WTC11 (cell line): ENCODE measurements around the gene CNTNAP2.

ENCODE experiments used
- CREB1 ChIP-seq: sonication (generic); formaldehyde crosslinking; IDR thresholded peaks from 2 replicates; pipeline ENCODE4 v1.8.0; 2023; ENCODE audit warnings: mild to moderate bottlenecking, missing genetic modification reagents
- ESRRA ChIP-seq: sonication (generic); formaldehyde crosslinking; IDR thresholded peaks from 2 replicates; pipeline ENCODE4 v1.8.1; 2022; ENCODE audit warnings: mild to moderate bottlenecking, missing genetic modification reagents, borderline replicate concordance
- FOXJ3 ChIP-seq: sonication (generic); formaldehyde crosslinking; IDR thresholded peaks from 2 replicates; pipeline ENCODE4 v1.9.0; 2021; ENCODE audit warnings: missing genetic modification reagents, mild to moderate bottlenecking, borderline replicate concordance
- FOXK1 ChIP-seq: sonication (generic); formaldehyde crosslinking; IDR thresholded peaks from 2 replicates; pipeline ENCODE4 v1.8.0; 2022; ENCODE audit warnings: mild to moderate bottlenecking, moderate library complexity, missing genetic modification reagents
- JUN ChIP-seq: sonication (generic); formaldehyde crosslinking; IDR thresholded peaks from 2 replicates; pipeline ENCODE4 v1.8.0; 2023; ENCODE audit warnings: mild to moderate bottlenecking, missing genetic modification reagents
- MXD4 ChIP-seq: fragments of 250-450 bp; sonication (Bioruptor Pico); IDR thresholded peaks from 2 replicates; pipeline ENCODE4 v1.8.0; 2021; ENCODE audit warnings: mild to moderate bottlenecking, moderate library complexity, borderline replicate concordance
- NR2C2 ChIP-seq: sonication (generic); formaldehyde crosslinking; IDR thresholded peaks from 2 replicates; pipeline ENCODE4 v1.8.0; 2022; ENCODE audit warnings: mild to moderate bottlenecking, missing genetic modification reagents
- ZNF232 ChIP-seq: sonication (generic); formaldehyde crosslinking; IDR thresholded peaks from 2 replicates; pipeline ENCODE4 v1.8.0; 2022; ENCODE audit warnings: mild to moderate bottlenecking, missing genetic modification reagents
- TF ChIP-seq, protein P1 (sequence below): fragments of 200-600 bp; IDR thresholded peaks from 2 replicates; pipeline ENCODE4 v1.8.0; 2022; ENCODE audit warnings: antibody characterized with exemption
- TF ChIP-seq, protein P2 (sequence below): sonication (generic); formaldehyde crosslinking; IDR thresholded peaks from 2 replicates; pipeline ENCODE4 v1.8.1; 2022; ENCODE audit warnings: low read depth, mild to moderate bottlenecking, moderate library complexity, missing genetic modification reagents, borderline replicate concordance
- TF ChIP-seq, protein P3 (sequence below): fragments of 250-450 bp; sonication (Bioruptor Pico); IDR thresholded peaks from 2 replicates; pipeline ENCODE4 v2.1.2; 2022; ENCODE audit warnings: mild to moderate bottlenecking, moderate library complexity
- TF ChIP-seq, protein P4 (sequence below): sonication (generic); formaldehyde crosslinking; IDR thresholded peaks from 2 replicates; pipeline ENCODE4 v1.8.0; 2022; ENCODE audit warnings: mild to moderate bottlenecking, missing genetic modification reagents

DNA sequence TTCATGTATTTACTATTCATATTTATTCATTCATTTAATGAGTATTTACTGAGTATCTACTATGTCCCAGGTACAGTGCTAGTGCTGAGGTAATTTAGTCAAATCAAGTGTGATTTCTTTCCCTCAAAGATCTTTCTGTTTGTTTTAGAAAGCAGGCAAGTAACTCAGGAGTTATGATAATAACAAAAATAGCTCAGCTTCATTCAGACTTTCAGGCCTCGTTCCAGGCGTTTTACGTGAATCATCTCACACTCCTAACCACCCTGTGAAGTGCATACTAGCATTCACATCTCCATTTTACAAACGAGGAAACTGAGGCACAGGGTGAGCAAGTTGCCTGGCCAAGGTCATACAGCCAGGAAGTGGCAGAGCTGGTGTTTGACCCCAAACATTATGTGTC, 2005.2 kb downstream of the CNTNAP2 start:
- TF ChIP-seq, protein P1, sequence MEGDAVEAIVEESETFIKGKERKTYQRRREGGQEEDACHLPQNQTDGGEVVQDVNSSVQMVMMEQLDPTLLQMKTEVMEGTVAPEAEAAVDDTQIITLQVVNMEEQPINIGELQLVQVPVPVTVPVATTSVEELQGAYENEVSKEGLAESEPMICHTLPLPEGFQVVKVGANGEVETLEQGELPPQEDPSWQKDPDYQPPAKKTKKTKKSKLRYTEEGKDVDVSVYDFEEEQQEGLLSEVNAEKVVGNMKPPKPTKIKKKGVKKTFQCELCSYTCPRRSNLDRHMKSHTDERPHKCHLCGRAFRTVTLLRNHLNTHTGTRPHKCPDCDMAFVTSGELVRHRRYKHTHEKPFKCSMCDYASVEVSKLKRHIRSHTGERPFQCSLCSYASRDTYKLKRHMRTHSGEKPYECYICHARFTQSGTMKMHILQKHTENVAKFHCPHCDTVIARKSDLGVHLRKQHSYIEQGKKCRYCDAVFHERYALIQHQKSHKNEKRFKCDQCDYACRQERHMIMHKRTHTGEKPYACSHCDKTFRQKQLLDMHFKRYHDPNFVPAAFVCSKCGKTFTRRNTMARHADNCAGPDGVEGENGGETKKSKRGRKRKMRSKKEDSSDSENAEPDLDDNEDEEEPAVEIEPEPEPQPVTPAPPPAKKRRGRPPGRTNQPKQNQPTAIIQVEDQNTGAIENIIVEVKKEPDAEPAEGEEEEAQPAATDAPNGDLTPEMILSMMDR: no peak
- TF ChIP-seq ESRRA (CRISPR knock-in tag) (no peak), NR2C2 (no peak), CREB1 (CRISPR knock-in tag) (no peak), FOXK1 (CRISPR knock-in tag) (no peak), JUN (no peak), FOXJ3 (CRISPR knock-in tag) (no peak), ZNF232 (CRISPR knock-in tag) (no peak), MXD4 (no peak)
- TF ChIP-seq, protein P2, sequence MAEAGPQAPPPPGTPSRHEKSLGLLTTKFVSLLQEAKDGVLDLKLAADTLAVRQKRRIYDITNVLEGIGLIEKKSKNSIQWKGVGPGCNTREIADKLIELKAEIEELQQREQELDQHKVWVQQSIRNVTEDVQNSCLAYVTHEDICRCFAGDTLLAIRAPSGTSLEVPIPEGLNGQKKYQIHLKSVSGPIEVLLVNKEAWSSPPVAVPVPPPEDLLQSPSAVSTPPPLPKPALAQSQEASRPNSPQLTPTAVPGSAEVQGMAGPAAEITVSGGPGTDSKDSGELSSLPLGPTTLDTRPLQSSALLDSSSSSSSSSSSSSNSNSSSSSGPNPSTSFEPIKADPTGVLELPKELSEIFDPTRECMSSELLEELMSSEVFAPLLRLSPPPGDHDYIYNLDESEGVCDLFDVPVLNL (CRISPR knock-in tag): no peak
- TF ChIP-seq, protein P3, sequence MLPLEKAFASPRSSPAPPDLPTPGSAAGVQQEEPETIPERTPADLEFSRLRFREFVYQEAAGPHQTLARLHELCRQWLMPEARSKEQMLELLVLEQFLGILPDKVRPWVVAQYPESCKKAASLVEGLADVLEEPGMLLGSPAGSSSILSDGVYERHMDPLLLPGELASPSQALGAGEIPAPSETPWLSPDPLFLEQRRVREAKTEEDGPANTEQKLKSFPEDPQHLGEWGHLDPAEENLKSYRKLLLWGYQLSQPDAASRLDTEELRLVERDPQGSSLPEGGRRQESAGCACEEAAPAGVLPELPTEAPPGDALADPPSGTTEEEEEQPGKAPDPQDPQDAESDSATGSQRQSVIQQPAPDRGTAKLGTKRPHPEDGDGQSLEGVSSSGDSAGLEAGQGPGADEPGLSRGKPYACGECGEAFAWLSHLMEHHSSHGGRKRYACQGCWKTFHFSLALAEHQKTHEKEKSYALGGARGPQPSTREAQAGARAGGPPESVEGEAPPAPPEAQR (CRISPR knock-in tag): no peak
- TF ChIP-seq, protein P4, sequence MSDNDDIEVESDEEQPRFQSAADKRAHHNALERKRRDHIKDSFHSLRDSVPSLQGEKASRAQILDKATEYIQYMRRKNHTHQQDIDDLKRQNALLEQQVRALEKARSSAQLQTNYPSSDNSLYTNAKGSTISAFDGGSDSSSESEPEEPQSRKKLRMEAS (CRISPR knock-in tag): no peak
